ENCODE data around the gene ROCK2.

The ROCK2 gene

DNA sequence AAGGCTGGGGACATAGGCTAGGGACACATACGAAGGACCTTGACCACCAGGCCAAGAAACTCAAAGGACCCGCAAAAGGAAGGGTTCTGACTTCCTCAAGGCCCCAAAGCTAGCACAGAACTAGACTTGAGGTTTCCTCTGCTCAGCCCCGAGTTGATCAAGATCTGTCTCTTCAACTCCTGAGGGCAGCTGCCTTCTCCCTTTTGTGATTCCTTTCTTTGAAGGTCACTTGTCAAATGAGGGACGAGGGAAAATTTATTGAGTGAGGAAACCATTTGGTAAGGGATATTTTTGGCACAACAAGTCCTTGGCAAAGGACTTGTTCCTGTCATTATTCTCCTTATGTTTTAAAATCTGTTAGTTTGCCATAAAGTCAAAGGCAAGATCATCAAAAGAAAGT, 12.3 kb upstream of the ROCK2 start:
- Histone ChIP-seq H3K9me3 (ENCODE audit: control insufficient read depth, insufficient read depth, low read length) (no peaks in the 10 kb centered on the region), H3K4me1 (ENCODE audit: insufficient read depth, low read length) (no peaks in the 10 kb centered on the region), H3K36me3 (ENCODE audit: insufficient read depth, low read length) (no peaks in the 10 kb centered on the region), H3K9ac (ENCODE audit: low read depth, low read length) (no peak overlapping the region)

DNA sequence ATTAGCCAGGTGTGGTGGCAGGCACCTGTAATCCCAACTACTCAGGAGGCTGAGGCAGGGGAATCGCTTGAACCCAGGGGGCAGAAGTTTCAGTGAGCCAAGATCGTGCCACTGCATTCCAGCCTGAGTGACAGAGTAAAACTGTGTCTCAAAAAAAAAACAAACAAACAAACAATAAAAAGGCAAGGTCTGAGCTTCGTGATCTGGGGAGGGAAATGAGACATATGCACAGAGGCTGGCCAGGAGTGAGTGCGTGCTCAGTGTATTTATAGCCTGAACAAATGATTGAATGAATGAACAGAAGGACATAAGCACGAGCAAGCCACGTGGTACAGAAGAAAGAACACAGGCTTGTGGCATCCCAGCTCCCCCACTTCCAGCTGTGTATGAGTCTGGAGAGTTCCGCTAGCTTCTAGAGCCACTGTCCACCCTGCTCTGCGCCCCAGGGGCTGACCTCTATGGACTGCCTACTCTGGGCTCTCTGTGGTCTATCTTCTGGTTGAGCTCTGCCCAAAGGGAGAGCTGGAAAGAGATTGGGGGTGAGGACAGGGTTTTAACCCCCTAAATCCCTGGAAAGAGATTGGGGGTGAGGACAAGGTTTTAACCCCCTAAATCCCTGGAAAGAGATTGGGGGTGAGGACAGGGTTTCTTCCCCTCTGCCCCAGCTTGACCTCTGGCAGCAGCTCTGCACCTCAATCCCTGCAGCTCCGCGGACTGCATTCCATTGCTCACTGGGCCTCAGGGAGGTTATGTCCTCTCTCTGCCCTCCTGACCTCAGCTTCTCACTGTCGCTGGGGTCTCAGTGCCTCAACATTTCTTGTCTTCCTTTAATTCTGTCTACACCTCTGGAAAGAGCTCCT, 11.0 kb upstream of the ROCK2 start:
- Histone ChIP-seq H3K36me3 (ENCODE audit: insufficient read depth, low read length) (no peaks in the 10 kb centered on the region), H3K9ac (ENCODE audit: low read depth, low read length) (no peak overlapping the region), H3K9me3 (ENCODE audit: control insufficient read depth, insufficient read depth, low read length) (no peaks in the 10 kb centered on the region), H3K4me1 (ENCODE audit: insufficient read depth, low read length) (no peaks in the 10 kb centered on the region)

DNA sequence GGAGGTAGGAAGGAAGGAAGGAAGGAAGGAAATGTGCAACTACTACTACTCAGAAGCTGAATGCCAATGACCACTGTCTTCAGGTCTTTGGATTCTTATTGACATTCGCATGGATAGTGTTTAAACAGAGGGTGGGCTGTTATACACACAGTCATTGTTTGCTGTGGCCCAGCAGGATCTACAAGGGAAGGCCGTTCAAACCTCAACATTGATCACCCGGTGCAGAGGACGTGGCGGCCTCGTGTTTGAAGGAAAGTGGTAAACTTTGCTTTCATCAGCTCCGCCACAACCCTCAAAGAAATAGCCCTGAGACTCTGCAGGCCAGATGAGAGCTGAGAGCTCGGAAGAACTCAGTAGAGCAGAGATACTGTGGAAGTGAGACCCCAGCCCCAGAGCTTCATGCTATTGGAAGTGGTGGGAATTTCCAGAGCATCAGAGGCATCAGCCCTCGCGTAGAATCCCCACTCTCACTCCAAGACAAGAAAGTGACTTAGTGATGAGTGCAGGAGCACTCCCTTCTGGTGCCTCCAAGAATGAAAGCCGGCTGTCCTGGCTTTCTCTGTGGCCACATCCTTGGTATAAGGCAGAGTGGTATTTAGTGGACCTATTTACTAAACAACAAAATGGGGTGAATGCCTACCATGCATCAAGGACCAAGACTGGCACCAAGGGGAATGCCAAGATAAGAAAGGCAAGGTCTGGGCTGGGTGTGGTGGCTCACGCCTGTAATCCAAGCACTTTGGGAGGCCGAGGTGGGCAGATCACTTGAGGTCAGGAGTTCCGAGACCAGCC, 10.1 kb upstream of the ROCK2 start:
- Histone ChIP-seq H3K4me1 (ENCODE audit: insufficient read depth, low read length) (no peaks in the 10 kb centered on the region), H3K9me3 (ENCODE audit: control insufficient read depth, insufficient read depth, low read length) (no peaks in the 10 kb centered on the region), H3K36me3 (ENCODE audit: insufficient read depth, low read length) (no peaks in the 10 kb centered on the region), H3K9ac (ENCODE audit: low read depth, low read length) (no peak overlapping the region)

DNA sequence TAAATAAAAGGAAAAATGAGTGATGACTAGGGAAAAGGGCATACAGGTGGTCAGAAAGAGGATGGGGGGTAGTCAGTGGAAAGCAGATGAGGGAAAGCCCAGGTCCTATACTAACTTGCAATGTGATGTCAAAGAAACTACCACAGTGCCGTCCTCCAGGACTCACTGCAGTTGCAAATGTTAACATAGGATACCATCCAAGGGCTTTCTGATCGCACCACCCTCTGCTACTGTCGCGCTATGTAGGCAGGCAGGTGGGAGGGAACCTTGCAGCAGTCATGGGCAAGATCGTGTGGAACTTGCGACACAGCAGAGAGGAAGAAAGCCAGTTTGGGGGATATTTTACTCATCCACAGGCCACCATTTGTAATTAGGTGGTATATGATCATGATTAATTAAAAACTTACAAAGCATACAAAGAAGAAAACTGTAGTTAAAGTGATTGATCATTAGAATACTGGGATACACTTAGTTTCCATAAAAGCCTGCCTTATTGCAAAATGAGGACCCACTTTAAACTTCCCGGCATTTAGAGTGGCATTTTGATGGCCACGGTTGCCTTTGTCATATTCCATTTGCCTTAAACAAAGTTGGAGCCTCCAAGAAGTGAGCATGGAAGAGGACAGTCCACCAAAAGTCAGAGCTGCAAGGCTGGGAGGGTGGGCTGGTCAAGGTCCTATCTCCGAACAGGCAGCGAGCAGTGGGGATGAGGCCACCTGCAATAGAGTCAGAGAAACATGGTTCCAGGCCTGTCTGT, 8.5 kb upstream of the ROCK2 start:
- Histone ChIP-seq H3K9me3 (ENCODE audit: control insufficient read depth, insufficient read depth, low read length) (no peaks in the 10 kb centered on the region), H3K9ac (ENCODE audit: low read depth, low read length) (no peak overlapping the region), H3K36me3 (ENCODE audit: insufficient read depth, low read length) (no peaks in the 10 kb centered on the region), H3K4me1 (ENCODE audit: insufficient read depth, low read length) (peaks cover 6% of the 10 kb centered on the region)

DNA sequence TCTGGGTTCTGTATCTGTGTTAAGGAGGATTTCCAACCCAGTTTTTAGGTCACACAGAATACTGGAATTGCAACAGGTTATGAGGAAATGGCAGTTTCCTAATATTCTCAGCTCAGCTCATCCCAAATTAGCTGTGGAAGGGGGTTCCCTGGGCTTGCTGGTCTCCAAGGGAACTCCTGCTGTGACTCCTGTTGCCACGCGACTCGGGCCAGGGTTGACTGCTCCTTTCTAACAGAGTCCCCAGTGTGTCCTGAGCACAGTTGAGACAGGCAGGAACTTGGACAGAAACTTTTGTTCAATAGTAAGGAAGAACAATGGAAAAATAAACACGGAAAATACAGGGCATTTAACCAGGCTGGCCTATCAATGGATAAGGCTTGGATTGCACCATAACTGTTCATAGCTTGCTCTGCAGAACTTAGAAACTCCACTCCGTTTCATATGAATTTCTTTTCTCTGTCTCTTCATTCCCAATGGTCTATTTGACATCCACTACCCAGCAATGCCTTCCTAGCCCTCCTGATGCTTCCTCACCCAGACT, 3.8 kb upstream of the ROCK2 start:
- Histone ChIP-seq H3K9ac (ENCODE audit: low read depth, low read length) (no peak overlapping the region), H3K9me3 (ENCODE audit: control insufficient read depth, insufficient read depth, low read length) (no peaks in the 10 kb centered on the region), H3K4me1 (ENCODE audit: insufficient read depth, low read length) (peaks cover 16% of the 10 kb centered on the region), H3K36me3 (ENCODE audit: insufficient read depth, low read length) (no peaks in the 10 kb centered on the region)

DNA sequence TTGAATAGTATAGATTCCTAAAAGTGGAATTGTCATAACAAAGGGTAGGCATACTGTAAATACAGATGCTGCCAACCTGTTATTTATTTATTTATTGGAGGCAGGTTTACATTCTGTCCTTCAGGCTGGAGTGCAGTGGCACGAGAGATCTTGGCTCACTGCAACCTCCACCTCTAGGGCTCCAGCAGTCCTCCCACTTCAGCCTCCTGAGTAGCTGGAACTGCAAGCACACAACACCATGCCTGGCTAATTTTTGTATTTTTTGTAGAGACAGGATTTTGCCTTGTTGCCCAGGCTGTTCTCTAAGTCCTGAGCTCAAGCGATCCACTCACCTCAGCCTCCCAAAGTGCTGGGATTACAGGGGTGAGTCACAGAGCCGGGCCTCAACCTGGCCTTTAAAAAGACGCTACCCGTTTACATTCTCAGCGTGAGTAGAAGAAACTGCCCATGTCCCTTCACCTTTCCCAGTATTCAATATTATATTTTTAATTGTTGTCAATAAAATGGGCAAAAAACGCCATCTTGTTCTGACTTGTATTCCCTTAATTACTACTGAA, 3.0 kb upstream of the ROCK2 start:
- H3K9ac ChIP-seq (ENCODE audit: low read depth, low read length): no peak overlapping the region
- H3K4me1 ChIP-seq (ENCODE audit: insufficient read depth, low read length): peaks cover 16% of the 10 kb centered on the region
- no peaks in the 10 kb centered on the region for H3K36me3 ChIP-seq (ENCODE audit: insufficient read depth, low read length)
- no peaks in the 10 kb centered on the region for H3K9me3 ChIP-seq (ENCODE audit: control insufficient read depth, insufficient read depth, low read length)

DNA sequence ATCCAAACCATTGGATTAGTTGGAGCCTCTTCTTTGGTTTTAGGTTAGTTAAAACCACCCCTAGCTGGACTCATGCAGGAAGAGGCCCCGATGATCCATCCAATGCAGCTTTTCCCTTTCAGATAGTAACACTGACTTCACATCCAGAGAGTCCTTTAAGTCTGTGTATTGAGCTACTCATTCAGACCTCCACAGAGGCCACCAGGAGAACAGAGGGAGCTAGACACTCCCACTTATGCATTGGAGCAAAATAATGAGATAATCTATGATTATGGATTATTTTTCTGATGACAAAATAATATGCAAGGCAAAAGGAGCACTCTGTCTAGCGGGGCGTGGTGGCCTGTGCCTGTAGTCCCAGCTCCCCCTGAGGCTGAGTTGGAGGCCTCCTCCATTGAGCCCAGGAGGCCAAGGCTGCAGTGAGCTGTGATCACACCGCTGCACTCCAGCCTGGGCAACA, 1.6 kb upstream of the ROCK2 start:
- Histone ChIP-seq H3K9ac (ENCODE audit: low read depth, low read length) (peak overlapping the region; percentile 87), H3K36me3 (ENCODE audit: insufficient read depth, low read length) (no peaks in the 10 kb centered on the region), H3K9me3 (ENCODE audit: control insufficient read depth, insufficient read depth, low read length) (no peaks in the 10 kb centered on the region), H3K4me1 (ENCODE audit: insufficient read depth, low read length) (peaks cover 22% of the 10 kb centered on the region)

DNA sequence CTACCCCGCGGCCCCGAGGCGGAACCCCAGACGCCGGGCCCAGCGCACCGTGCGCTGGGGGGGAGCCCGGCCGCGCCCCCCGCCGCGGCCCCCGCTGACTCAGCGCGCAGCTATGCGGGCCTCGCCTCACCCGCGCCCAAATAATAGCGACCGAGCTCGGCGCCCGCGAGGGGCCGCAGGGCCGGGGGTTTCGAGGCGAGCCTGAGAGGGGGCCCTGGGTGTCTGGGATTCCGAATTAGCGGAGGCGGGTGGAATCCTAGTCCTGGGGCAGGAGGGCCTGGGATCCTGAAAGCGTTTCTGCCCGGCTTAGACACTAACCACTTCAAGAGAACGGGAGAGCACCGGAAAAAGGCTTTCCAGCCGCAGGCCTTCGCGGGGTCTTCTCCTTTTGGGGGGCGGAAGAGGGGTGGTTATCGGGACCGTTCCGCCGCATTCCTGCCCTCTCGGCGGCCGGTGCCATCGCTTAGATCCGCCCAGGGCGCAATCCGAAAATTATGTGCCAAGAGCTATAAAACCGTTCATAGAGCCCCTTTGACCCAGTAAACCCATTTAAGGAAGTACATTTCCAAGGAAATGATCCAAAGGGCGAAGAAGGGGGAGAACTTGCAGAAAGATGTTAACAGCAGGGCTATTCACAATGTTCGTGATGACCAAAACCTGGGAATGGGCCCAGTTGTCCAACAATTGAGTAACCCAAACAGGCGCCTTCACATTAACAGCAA, 681 bp upstream of the ROCK2 start:
- Histone ChIP-seq H3K9me3 (ENCODE audit: control insufficient read depth, insufficient read depth, low read length) (no peaks in the 10 kb centered on the region), H3K4me1 (ENCODE audit: insufficient read depth, low read length) (peaks cover 27% of the 10 kb centered on the region), H3K36me3 (ENCODE audit: insufficient read depth, low read length) (no peaks in the 10 kb centered on the region), H3K9ac (ENCODE audit: low read depth, low read length) (peak overlapping the region; percentile 87)

DNA sequence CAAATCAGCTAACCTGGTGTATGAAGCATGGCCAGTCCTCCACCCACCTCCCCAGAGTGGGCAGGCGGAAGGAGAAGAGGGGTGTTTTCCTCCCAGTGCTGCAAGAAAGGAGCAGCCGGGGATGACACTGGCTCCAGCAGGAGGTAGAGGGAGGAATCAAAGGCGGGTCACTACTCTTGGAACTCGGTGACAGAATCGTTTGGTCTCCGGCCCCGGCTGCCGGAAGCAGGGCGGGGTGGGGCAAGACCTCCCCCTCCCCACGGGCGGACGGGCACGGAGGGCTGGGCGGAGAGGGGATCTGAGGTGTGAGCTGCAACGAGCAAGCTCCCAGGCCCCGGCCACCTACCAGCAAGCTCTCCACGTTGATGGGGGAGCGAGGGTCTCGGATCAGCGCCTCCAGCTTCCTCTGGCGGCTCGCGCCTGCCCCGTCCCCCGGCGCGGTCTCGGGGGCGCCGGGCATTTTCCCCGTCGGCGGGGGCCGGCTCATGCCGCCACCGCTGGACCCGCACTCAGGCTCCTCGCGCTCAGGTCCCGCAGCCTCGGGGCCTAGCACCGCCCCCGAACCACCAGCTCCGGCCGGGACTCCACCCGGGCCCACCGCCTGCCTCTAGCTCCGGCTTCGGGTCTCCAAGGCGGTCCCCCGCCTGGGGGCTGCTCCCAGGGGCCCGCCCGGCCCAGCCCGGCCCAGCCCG, 640 bp downstream of the ROCK2 start:
- Histone ChIP-seq H3K4me1 (ENCODE audit: insufficient read depth, low read length) (peaks cover 27% of the 10 kb centered on the region), H3K36me3 (ENCODE audit: insufficient read depth, low read length) (no peaks in the 10 kb centered on the region), H3K9me3 (ENCODE audit: control insufficient read depth, insufficient read depth, low read length) (no peaks in the 10 kb centered on the region), H3K9ac (ENCODE audit: low read depth, low read length) (peak overlapping the region; percentile 87)

DNA sequence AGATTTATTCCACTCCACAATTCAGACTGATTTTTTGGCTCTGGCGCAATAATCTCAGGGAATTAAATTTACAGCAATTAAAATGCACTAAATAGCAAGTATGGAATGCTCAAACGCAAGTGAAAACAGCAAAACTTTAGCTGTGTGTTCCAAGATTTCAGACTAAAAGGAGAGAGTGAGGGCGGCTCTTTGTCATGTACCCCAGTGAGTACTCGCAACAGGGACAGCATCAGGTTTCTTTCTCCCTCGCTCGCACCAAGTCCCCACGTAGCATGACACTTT, 1.1 kb downstream of the ROCK2 start:
- Histone ChIP-seq H3K4me1 (ENCODE audit: insufficient read depth, low read length) (peaks cover 25% of the 10 kb centered on the region), H3K36me3 (ENCODE audit: insufficient read depth, low read length) (no peaks in the 10 kb centered on the region), H3K9ac (ENCODE audit: low read depth, low read length) (peak overlapping the region; percentile 87), H3K9me3 (ENCODE audit: control insufficient read depth, insufficient read depth, low read length) (no peaks in the 10 kb centered on the region)

DNA sequence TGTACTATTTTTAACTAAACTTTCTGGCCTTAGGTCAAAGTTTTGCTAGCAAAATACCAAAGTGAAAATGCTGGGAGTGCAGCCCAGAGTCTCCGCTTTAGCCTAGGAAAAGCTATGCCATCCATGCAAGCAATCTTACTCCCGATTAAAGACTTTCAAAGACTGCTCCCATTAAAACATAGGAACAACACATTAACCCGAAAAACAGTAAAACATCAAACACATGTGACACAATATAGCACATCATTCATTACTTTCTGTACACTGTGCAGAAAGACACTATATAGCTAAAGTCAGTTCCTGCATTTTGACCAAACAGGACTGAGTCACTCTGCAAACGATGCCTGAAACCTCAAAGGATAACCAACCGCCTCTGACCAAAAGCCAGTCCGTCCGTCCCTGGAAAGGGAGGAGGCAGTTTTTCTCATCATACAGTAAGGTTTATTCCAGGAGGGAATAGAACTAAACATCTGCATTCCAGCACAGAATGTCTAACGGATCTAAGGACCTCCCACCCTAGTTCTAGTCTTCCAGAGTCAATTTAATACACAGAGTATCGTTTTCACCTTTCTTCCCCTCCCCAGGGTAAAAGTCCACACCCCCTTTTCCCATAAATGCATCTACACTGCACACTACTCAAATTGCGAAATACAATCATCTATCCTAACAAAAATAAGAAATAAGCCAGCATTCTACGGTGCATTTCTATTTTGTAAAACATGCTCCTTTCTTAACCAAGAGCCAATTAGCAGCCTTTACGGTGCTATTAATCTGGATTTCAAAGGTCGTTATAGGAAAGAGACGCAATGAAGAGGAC, 1.7 kb downstream of the ROCK2 start:
- H3K9ac ChIP-seq (ENCODE audit: low read depth, low read length): peak overlapping the region; percentile 87
- H3K9me3 ChIP-seq (ENCODE audit: control insufficient read depth, insufficient read depth, low read length): no peaks in the 10 kb centered on the region
- H3K36me3 ChIP-seq (ENCODE audit: insufficient read depth, low read length): no peaks in the 10 kb centered on the region
- peaks cover 21% of the 10 kb centered on the region for H3K4me1 ChIP-seq (ENCODE audit: insufficient read depth, low read length)

DNA sequence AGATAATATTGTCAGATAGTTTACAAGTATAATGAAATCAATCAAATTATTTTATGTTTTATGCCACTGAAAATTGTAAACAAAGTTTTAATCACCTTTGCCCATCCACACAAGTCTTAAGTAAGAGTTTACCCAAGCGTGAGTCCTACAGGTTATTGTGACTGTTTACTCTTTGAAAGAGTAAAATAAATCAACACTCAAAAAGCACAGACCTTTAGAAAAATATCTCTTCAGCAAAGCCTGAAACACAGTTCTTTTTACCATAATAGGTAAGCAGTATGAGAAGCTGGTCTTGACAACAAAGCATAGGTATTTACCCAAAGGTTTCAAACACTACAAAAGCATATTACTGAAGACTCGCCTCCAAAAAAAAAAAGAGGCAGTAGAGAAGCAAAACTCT, 3.7 kb downstream of the ROCK2 start:
- Histone ChIP-seq H3K36me3 (ENCODE audit: insufficient read depth, low read length) (no peaks in the 10 kb centered on the region), H3K9me3 (ENCODE audit: control insufficient read depth, insufficient read depth, low read length) (no peaks in the 10 kb centered on the region), H3K9ac (ENCODE audit: low read depth, low read length) (no peak overlapping the region), H3K4me1 (ENCODE audit: insufficient read depth, low read length) (peaks cover 14% of the 10 kb centered on the region)

Measured in ES-I3 (cell line).